Fibroblast of lung (primary cell): ENCODE data around the gene RNF14. TPM values are rescaled to one million over a fixed set of nuclear protein-coding genes. Genes with fewer than 3 reads are reported as not detected.

Source experiments
- DNase-seq, 2 donors: peaks; one replicate each; pipeline versions ENCODE4 v3.0.0 to v3.0.0-alpha.2; 2010; ENCODE audit warnings: low read depth in 2 of 2
- H2AFZ ChIP-seq: 2 replicates; pipeline ENCODE4 v1.5.1; 2012; ENCODE audit warnings: low read length, control low read depth, inconsistent platforms
- H3K27ac ChIP-seq: 2 replicates; pipeline ENCODE4 v1.5.1; 2011; ENCODE audit warnings: low read length, control low read depth; ENCODE audit not compliant: insufficient read depth
- H3K27me3 ChIP-seq: 2 replicates; pipeline ENCODE4 v1.5.1; 2011; ENCODE audit warnings: mild to moderate bottlenecking, low read length; ENCODE audit not compliant: control insufficient read depth, insufficient read depth
- H3K36me3 ChIP-seq: 2 replicates; pipeline ENCODE4 v1.5.1; 2011; ENCODE audit warnings: low read length; ENCODE audit not compliant: control insufficient read depth, insufficient read depth
- H3K4me1 ChIP-seq: 2 replicates; pipeline ENCODE4 v1.5.1; 2011; ENCODE audit warnings: low read length; ENCODE audit not compliant: control insufficient read depth, insufficient read depth; ENCODE audit errors: extremely low read depth
- H3K4me2 ChIP-seq: 2 replicates; pipeline ENCODE4 v1.5.1; 2011; ENCODE audit warnings: low read length, control low read depth; ENCODE audit not compliant: insufficient read depth; ENCODE audit errors: extremely low read depth
- H3K4me3 ChIP-seq, 4 experiments: fragments of 200-600 bp in 1 of 4; sonication (generic) in 1 of 4; replicated peaks in 1 of 4; 2 replicates each; pipeline ENCODE4 v1.5.1; 2011 to 2016; ENCODE audit warnings: low read length in 4 of 4, low read depth in 3 of 4, mild to moderate bottlenecking in 3 of 4, control low read depth in 2 of 4, inconsistent platforms in 1 of 4, mixed read lengths in 1 of 4; ENCODE audit not compliant: insufficient read depth in 1 of 4; ENCODE audit errors: control extremely low read depth in 1 of 4
- H3K79me2 ChIP-seq: 2 replicates; pipeline ENCODE4 v1.5.1; 2012; ENCODE audit warnings: mild to moderate bottlenecking, low read length, inconsistent platforms; ENCODE audit not compliant: control insufficient read depth, insufficient read depth
- H3K9ac ChIP-seq: 2 replicates; pipeline ENCODE4 v1.5.1; 2011; ENCODE audit warnings: mild to moderate bottlenecking, low read length, control low read depth; ENCODE audit not compliant: insufficient read depth
- H3K9me3 ChIP-seq: 2 replicates; pipeline ENCODE4 v1.5.1; 2012; ENCODE audit warnings: low read depth, low read length; ENCODE audit not compliant: control insufficient read depth, insufficient read depth
- H4K20me1 ChIP-seq: 2 replicates; pipeline ENCODE4 v1.5.1; 2011; ENCODE audit warnings: low read length; ENCODE audit not compliant: control insufficient read depth, insufficient read depth; ENCODE audit errors: extremely low read depth
- EZH2 ChIP-seq: IDR thresholded peaks from 2 replicates; pipeline ENCODE4 v1.5.1; 2012; ENCODE audit warnings: low read length, control low read depth, mild to moderate bottlenecking; ENCODE audit errors: missing control alignments
- polyA plus RNA-seq, 2 donors: library from polyadenylated mRNA; depleted of rRNA in 1 of 2; stranded (reverse) in 1 of 2; unstranded in 1 of 2; fragments of >200 nt; gene quantifications; 2 replicates each; pipeline ENCODE4 v1.2.1, GENCODE V29; 2011 to 2012; ENCODE audit warnings: missing spikeins in 1 of 2
- total RNA-seq: library from RNA; depleted of rRNA; stranded (reverse); fragments of >200 nt; gene quantifications from 2 replicates; pipeline ENCODE4 v1.2.1, GENCODE V29; 2014
- TF ChIP-seq, protein P1 (sequence below), 2 donors: IDR thresholded peaks in 1 of 2; conservative IDR thresholded peaks in 1 of 2; 1 replicate in 1 of 2; 2 replicates in 1 of 2; pipeline ENCODE4 v1.5.1; 2011 to 2012; ENCODE audit warnings: low read length in 2 of 2, control low read depth in 1 of 2, inconsistent platforms in 1 of 2, low read depth in 1 of 2, mild to moderate bottlenecking in 1 of 2

The RNF14 gene
- total and polyA plus RNA-seq, 2 donors (not counting 1 experiment from before 2014, with no cell fraction given) = 62.9 to 65.3 TPM

DNA sequence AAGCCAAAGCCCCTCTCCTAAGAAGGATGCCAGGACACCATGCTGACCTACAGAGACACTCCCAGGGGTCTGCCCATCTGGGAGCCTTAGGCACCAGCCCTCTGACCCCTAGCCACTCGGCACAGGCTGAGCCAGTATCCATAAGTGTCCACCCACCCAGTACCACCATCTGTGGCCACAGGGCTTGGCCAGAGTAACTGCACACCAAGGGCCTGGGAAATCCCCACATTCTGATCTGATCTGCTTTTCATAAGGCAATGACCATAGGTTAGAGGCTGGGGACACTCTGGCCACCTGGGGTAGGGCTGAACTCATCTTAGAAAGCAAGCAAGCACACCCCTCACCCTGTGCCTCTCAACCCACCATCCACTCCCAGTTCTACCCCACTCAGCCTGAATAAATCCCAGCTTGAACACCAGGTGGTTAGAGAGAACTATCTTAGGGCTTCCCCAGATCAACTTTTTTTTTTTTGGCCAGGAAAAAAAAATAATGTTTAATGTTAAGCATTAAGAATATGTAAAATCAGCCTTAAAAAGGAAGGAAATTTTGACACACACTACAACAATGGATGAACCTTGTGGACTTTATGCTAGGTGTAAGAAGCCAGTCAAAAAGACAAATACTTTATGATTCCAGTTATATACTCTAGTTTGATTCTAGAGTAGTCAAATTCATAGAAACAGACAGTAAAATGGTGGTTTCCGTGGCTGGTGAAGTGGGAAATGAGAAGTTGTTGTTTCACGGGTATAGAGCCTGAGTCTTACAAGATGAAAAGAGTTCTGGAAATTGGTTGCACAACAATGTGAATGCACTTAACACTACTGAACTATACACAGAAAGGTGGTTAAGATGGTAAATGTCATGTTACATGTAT lies 37.7 kb downstream of the RNF14 start:
- H3K27ac ChIP-seq = no peak overlapping the region
- H3K4me2 ChIP-seq = no peak overlapping the region
- H3K9me3 ChIP-seq = no peaks in the 10 kb centered on the region
- no peaks in the 10 kb centered on the region for H3K27me3 ChIP-seq
- TF ChIP-seq EZH2 = no peak
- TF ChIP-seq, protein P1, sequence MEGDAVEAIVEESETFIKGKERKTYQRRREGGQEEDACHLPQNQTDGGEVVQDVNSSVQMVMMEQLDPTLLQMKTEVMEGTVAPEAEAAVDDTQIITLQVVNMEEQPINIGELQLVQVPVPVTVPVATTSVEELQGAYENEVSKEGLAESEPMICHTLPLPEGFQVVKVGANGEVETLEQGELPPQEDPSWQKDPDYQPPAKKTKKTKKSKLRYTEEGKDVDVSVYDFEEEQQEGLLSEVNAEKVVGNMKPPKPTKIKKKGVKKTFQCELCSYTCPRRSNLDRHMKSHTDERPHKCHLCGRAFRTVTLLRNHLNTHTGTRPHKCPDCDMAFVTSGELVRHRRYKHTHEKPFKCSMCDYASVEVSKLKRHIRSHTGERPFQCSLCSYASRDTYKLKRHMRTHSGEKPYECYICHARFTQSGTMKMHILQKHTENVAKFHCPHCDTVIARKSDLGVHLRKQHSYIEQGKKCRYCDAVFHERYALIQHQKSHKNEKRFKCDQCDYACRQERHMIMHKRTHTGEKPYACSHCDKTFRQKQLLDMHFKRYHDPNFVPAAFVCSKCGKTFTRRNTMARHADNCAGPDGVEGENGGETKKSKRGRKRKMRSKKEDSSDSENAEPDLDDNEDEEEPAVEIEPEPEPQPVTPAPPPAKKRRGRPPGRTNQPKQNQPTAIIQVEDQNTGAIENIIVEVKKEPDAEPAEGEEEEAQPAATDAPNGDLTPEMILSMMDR (conservative IDR thresholded peaks at IDR 0.05 in 1 of 2, IDR thresholded peaks at IDR 0.05 in 1 of 2; ENCODE audit: low read depth in 1 of 2, low read length in 2 of 2) = no peak
- H3K4me3 ChIP-seq = no peak overlapping the region
- H3K79me2 ChIP-seq = no peaks in the 10 kb centered on the region
- H3K9ac ChIP-seq = no peak overlapping the region
- no peaks in the 10 kb centered on the region for H3K4me1 ChIP-seq
- H2AFZ ChIP-seq = no peak overlapping the region
- no peak for DNase-seq
- peaks cover 16% of the 10 kb centered on the region for H3K36me3 ChIP-seq
- no peaks in the 10 kb centered on the region for H4K20me1 ChIP-seq

DNA sequence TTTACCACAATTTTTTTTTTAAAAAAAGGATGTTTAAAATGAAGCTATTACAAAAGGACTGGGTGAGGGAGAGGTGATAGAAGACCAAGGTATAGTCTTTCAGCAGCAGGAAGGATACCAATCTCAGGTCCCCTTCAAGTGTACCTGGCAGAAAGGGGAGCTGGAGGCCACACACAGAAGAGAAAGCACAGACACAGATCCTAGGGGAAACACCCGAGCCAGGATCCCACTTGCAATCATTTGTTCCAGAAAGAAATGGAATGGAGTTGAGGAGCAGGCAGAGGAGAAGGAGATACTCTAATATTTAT lies 38.3 kb downstream of the RNF14 start:
- H3K4me3 ChIP-seq = no peak overlapping the region
- H3K9me3 ChIP-seq = no peaks in the 10 kb centered on the region
- H3K27me3 ChIP-seq = no peaks in the 10 kb centered on the region
- TF ChIP-seq, protein P1 (conservative IDR thresholded peaks at IDR 0.05 in 1 of 2, IDR thresholded peaks at IDR 0.05 in 1 of 2; ENCODE audit: low read depth in 1 of 2, low read length in 2 of 2) = no peak
- TF ChIP-seq EZH2 = no peak
- no peaks in the 10 kb centered on the region for H3K79me2 ChIP-seq
- H3K36me3 ChIP-seq = peaks cover 18% of the 10 kb centered on the region
- no peak overlapping the region for H3K4me2 ChIP-seq
- H4K20me1 ChIP-seq = no peaks in the 10 kb centered on the region
- no peak overlapping the region for H3K9ac ChIP-seq
- peaks cover 4% of the 10 kb centered on the region for H3K4me1 ChIP-seq
- no peak for DNase-seq
- H2AFZ ChIP-seq = no peak overlapping the region
- H3K27ac ChIP-seq = no peak overlapping the region

DNA sequence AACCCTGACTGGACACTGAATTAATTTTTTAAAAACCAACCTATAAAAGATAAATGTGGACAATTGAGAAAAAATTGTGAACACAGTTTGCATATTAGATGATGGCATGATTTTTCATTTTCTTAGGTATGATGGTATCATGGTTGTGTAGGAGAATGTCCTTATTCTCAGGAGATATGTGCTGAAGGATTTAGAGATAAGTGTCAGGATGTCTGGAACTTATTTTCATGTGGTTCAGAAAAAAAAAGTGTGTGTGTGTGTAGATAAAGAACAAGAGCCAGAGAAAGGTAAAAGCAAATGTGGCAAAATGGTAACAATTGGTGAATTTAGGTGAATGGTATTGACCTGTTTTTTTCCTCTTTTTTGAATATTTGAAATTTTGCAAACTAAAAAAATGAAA lies 39.9 kb downstream of the RNF14 start:
- H3K9me3 ChIP-seq = no peaks in the 10 kb centered on the region
- H3K27me3 ChIP-seq = no peaks in the 10 kb centered on the region
- no peak overlapping the region for H3K27ac ChIP-seq
- peaks cover 12% of the 10 kb centered on the region for H3K36me3 ChIP-seq
- H2AFZ ChIP-seq = no peak overlapping the region
- TF ChIP-seq, protein P1 (conservative IDR thresholded peaks at IDR 0.05 in 1 of 2, IDR thresholded peaks at IDR 0.05 in 1 of 2; ENCODE audit: low read depth in 1 of 2, low read length in 2 of 2) = no peak
- no peak for TF ChIP-seq EZH2
- peaks cover 6% of the 10 kb centered on the region for H3K4me1 ChIP-seq
- H3K9ac ChIP-seq = no peak overlapping the region
- H3K4me2 ChIP-seq = no peak overlapping the region
- H4K20me1 ChIP-seq = no peaks in the 10 kb centered on the region
- no peak for DNase-seq
- no peaks in the 10 kb centered on the region for H3K79me2 ChIP-seq
- no peak overlapping the region for H3K4me3 ChIP-seq
